IPS-18c (cell line): ENCODE data around the gene TEPSIN.
A peak's percentile ranks its signal among the peaks of the same experiment; 100 is the strongest.

ENCODE experiments used
- H3K4me3 ChIP-seq: 2 replicates; pipeline ENCODE4 v1.7.0; 2013; ENCODE audit warnings: low read depth, mild to moderate bottlenecking, low read length, moderate library complexity; ENCODE audit not compliant: insufficient read depth
- H3K9me3 ChIP-seq: one replicate; pipeline ENCODE4 v1.6.1; 2013; ENCODE audit warnings: mild to moderate bottlenecking, low read length, moderate library complexity; ENCODE audit not compliant: control insufficient read depth, insufficient read depth

The TEPSIN gene

GRCh38 chr17:81244358-81245023 lies 5.6 kb upstream of the TEPSIN start:
- Histone ChIP-seq H3K9me3 (no peaks in the 10 kb centered on the region), H3K4me3 (no peak overlapping the region)

- Histone ChIP-seq H3K9me3 (no peaks in the 10 kb centered on the region), H3K4me3 (no peak overlapping the region)
These were observed 4.4 kb upstream of the TEPSIN start for GRCh38 chr17:81243333-81243664.

- Histone ChIP-seq H3K4me3 (no peak overlapping the region), H3K9me3 (no peaks in the 10 kb centered on the region)
These were observed 3.8 kb upstream of the TEPSIN start for GRCh38 chr17:81242421-81243332.

GRCh38 chr17:81241648-81242420 lies 3.0 kb upstream of the TEPSIN start:
- Histone ChIP-seq H3K4me3 (no peak overlapping the region), H3K9me3 (no peaks in the 10 kb centered on the region)

GRCh38 chr17:81241203-81241602 lies 2.3 kb upstream of the TEPSIN start:
- no peak overlapping the region; the same call in 1 of the 2 replicates for H3K4me3 ChIP-seq
- no peaks in the 10 kb centered on the region for H3K9me3 ChIP-seq

- no peak overlapping the region for H3K4me3 ChIP-seq
- no peaks in the 10 kb centered on the region for H3K9me3 ChIP-seq
These were observed 1.9 kb upstream of the TEPSIN start for GRCh38 chr17:81240761-81241160.

GRCh38 chr17:81239714-81240555 lies 1.1 kb upstream of the TEPSIN start:
- no peaks in the 10 kb centered on the region for H3K9me3 ChIP-seq
- peak overlapping the region; percentile 95 for H3K4me3 ChIP-seq

- no peaks in the 10 kb centered on the region for H3K9me3 ChIP-seq
- H3K4me3 ChIP-seq: peak overlapping the region; percentile 87
These were observed 403 bp downstream of the TEPSIN start for GRCh38 chr17:81238490-81238814.

GRCh38 chr17:81237591-81238489 lies 1.0 kb downstream of the TEPSIN start:
- H3K4me3 ChIP-seq: peak overlapping the region; percentile 87
- no peaks in the 10 kb centered on the region for H3K9me3 ChIP-seq

- Histone ChIP-seq H3K4me3 (no peak overlapping the region), H3K9me3 (no peaks in the 10 kb centered on the region)
These were observed 2.1 kb downstream of the TEPSIN start for GRCh38 chr17:81236784-81237183.

GRCh38 chr17:81235822-81236740 lies 2.8 kb downstream of the TEPSIN start:
- no peak overlapping the region for H3K4me3 ChIP-seq
- H3K9me3 ChIP-seq: no peaks in the 10 kb centered on the region

GRCh38 chr17:81234940-81235821 lies 3.7 kb downstream of the TEPSIN start:
- no peaks in the 10 kb centered on the region for H3K9me3 ChIP-seq
- H3K4me3 ChIP-seq: no peak overlapping the region

GRCh38 chr17:81234506-81234855 lies 4.4 kb downstream of the TEPSIN start:
- H3K4me3 ChIP-seq: no peak overlapping the region
- H3K9me3 ChIP-seq: no peaks in the 10 kb centered on the region

- H3K4me3 ChIP-seq: no peak overlapping the region
- no peaks in the 10 kb centered on the region for H3K9me3 ChIP-seq
These were observed 4.9 kb downstream of the TEPSIN start for GRCh38 chr17:81233811-81234505.
